Psoas muscle (tissue), 8 donors: Measurements from ENCODE around the gene TSPYL6. TPM values are rescaled to one million over a fixed set of nuclear protein-coding genes. Genes with fewer than 3 reads are reported as not detected.

Experiments used
- ATAC-seq, 4 donors: fragments of 200-7000 bp; cut with Tn5 transposase; one replicate each; pipeline ENCODE4 v1.9.1; 2020; ENCODE audit warnings: moderate library complexity in 3 of 4, mild to moderate bottlenecking in 2 of 4
- DNase-seq, 2 donors: peaks; one replicate each; pipeline ENCODE4 v3.0.0-alpha.2; 2020
- H3K27ac ChIP-seq: fragments of 200-600 bp; one replicate; pipeline ENCODE4 v1.8.0; 2022
- H3K27me3 ChIP-seq, 3 donors: fragments of 200-600 bp in 1 of 3; one replicate each; pipeline versions ENCODE4 v1.6.1 to v1.8.0; 2013 to 2022; ENCODE audit warnings: low read length in 2 of 3, mild to moderate bottlenecking in 2 of 3, moderate library complexity in 1 of 3; ENCODE audit not compliant: insufficient read depth in 3 of 3
- H3K36me3 ChIP-seq, 2 donors: fragments of 200-600 bp in 1 of 2; one replicate each; pipeline versions ENCODE4 v1.6.1 to v1.8.0; 2013 to 2022; ENCODE audit warnings: low read depth in 1 of 2, mild to moderate bottlenecking in 1 of 2, moderate library complexity in 1 of 2; ENCODE audit not compliant: insufficient read depth in 1 of 2
- H3K4me1 ChIP-seq: fragments of 200-600 bp; one replicate; pipeline ENCODE4 v1.8.0; 2022
- H3K4me3 ChIP-seq: fragments of 200-600 bp; one replicate; pipeline ENCODE4 v1.8.0; 2022; ENCODE audit warnings: mild to moderate bottlenecking
- H3K9me3 ChIP-seq: fragments of 200-600 bp; one replicate; pipeline ENCODE4 v1.8.0; 2022
- CTCF ChIP-seq: fragments of 200-600 bp; IDR thresholded peaks from one replicate; pipeline ENCODE4 v1.8.0; 2022; ENCODE audit warnings: antibody characterized with exemption
- WGBS, 3 donors: extraction: QIAGEN DNeasy Blood & Tissue Kit; methylation state at CpG; one replicate each; pipeline versions ENCODE4 v1.1.6 to v1.1.7; 2013; 5-methylcytosine and 5-hydroxymethylcytosine counted together
- intact Hi-C, 2 donors: fragments of 100-400 bp; cut with DNase I; formaldehyde crosslinking; loops; one replicate each; pipeline versions ENCODE4 v1.11.0 to v1.14.2; 2022
- polyA plus RNA-seq, 3 donors: library from polyadenylated mRNA; stranded (reverse); fragments of 200-250 nt; gene quantifications; one replicate each; pipeline ENCODE4 v1.2.3, GENCODE V29; 2013
- total RNA-seq, 4 donors: library from RNA; stranded (reverse); fragmentation: NEBNext Ultra II Directional in 2 of 4; extraction: Animal tissue kit (Norgen Biotek cat#: 25700) in 2 of 4; gene quantifications; one replicate each; pipeline versions ENCODE4 v1.2.1 to v1.2.4, GENCODE V29; 2021 to 2023
- donor health status: healthy with polysubstance abuse.
- donor health status: DM: no; HTN: no; CAD: no; lungs with moderate emphysema.
- donor health status: Bipolar disorder and iron deficiency.
- donor health status: healthy.
- donor health status: DM: yes; HTN: yes; CAD: no.
- donor health status: DM: no; HTN: no; CAD: no.
- donor health status: DM: no; HTN: no; CAD: no.
- donor health status: DM: yes; HTN: yes; CAD: no.

Gene TSPYL6
- total and polyA plus RNA-seq, 7 donors = 0.05 TPM; not detected in 6

- WGBS, 3 donors = 90 to 96% (median 92%) methylated on average over 6 of the region's 6 CpGs
- DNase-seq (no peak), ATAC-seq (no peak)
- H3K4me1 ChIP-seq = no peaks in the 10 kb centered on the region
- no peak for TF ChIP-seq CTCF
- intact Hi-C loops = no loop called here
- no peak overlapping the region for H3K4me3 ChIP-seq
- no peaks in the 10 kb centered on the region for H3K36me3 ChIP-seq
- no peak overlapping the region for H3K27ac ChIP-seq
- no peaks in the 10 kb centered on the region for H3K27me3 ChIP-seq
- no peaks in the 10 kb centered on the region for H3K9me3 ChIP-seq
These were observed 3.6 kb upstream of the TSPYL6 start for GRCh38 chr2:54259413-54260240.

- H3K9me3 ChIP-seq = no peaks in the 10 kb centered on the region
- H3K4me3 ChIP-seq = no peak overlapping the region
- DNase-seq (no peak), ATAC-seq (no peak)
- WGBS, 3 donors = 68 to 86% (median 78%) methylated on average over 2 of the region's 2 CpGs
- H3K4me1 ChIP-seq = no peaks in the 10 kb centered on the region
- H3K27me3 ChIP-seq = no peaks in the 10 kb centered on the region
- no peak for TF ChIP-seq CTCF
- H3K27ac ChIP-seq = no peak overlapping the region
- intact Hi-C loops = no loop called here
- H3K36me3 ChIP-seq = no peaks in the 10 kb centered on the region
These were observed 2.1 kb upstream of the TSPYL6 start for GRCh38 chr2:54258166-54258565.

GRCh38 chr2:54255230-54256090, 569 bp downstream of the TSPYL6 start:
- DNase-seq (no peak), ATAC-seq (no peak)
- Histone ChIP-seq H3K27me3 (no peaks in the 10 kb centered on the region), H3K36me3 (no peaks in the 10 kb centered on the region), H3K4me3 (no peak overlapping the region), H3K4me1 (no peaks in the 10 kb centered on the region), H3K27ac (no peak overlapping the region), H3K9me3 (no peaks in the 10 kb centered on the region)
- WGBS, 3 donors = 93 to 96% (median 95%) methylated on average over 37 of the region's 37 CpGs
- intact Hi-C loops = no loop called here
- TF ChIP-seq CTCF = no peak

GRCh38 chr2:54254180-54254579, 1.8 kb downstream of the TSPYL6 start:
- ATAC-seq (no peak), DNase-seq (no peak)
- no peaks in the 10 kb centered on the region for H3K9me3 ChIP-seq
- H3K4me3 ChIP-seq = no peak overlapping the region
- no peaks in the 10 kb centered on the region for H3K36me3 ChIP-seq
- H3K27me3 ChIP-seq = no peaks in the 10 kb centered on the region
- H3K4me1 ChIP-seq = no peaks in the 10 kb centered on the region
- no peak overlapping the region for H3K27ac ChIP-seq
- TF ChIP-seq CTCF = no peak
- intact Hi-C loops = no loop called here
